ENCODE results near the gene SEPTIN2.
"Not testable (repeated sequence)": the region's sequence is repeated elsewhere in the genome, so short reads cannot be mapped to it uniquely, and the experiment has no call there.

SEPTIN2 gene

DNA sequence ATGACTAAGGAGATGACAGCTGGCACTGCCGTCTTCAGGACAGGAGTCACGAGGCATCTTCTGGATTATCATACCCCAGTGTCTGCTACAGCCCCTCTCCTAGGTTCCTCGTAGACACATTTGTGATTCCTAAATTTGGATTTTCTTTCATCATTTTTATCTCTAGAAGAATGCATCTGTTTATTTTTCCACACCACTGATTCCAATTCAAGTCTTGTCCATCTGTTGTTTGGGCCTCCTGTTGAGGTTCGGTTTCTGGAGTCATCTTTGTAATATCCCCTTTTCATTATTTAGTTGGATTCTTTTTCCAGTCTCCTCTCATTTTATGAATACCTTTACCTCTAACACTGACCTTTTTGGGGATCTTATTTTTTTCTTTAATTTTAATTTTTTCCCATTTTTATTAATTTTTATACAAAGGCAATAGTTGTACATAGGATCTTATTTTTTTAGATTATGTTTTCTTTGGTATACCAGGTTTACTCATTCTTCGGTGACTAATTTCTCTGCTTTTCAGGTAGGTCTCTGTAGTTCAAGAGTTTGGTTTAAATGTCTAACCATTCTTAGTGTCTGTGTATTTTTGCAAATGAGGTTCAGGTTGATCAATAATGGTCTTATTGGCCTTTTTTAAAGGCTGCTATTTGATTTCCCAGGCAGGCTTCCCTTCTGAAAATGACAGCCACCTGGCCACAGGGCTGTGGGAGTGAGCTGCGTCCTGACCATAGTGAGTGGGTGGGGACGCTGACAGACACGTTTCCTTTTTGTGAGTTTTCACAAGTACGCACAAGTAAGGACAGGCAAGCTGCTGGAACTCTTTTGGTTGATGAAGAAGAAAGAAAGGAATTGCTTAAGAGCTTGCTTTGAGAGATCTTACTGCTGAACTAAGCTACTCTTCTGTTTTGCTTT, 74.8 kb downstream of the SEPTIN2 start:
- no peak for DNase-seq

DNA sequence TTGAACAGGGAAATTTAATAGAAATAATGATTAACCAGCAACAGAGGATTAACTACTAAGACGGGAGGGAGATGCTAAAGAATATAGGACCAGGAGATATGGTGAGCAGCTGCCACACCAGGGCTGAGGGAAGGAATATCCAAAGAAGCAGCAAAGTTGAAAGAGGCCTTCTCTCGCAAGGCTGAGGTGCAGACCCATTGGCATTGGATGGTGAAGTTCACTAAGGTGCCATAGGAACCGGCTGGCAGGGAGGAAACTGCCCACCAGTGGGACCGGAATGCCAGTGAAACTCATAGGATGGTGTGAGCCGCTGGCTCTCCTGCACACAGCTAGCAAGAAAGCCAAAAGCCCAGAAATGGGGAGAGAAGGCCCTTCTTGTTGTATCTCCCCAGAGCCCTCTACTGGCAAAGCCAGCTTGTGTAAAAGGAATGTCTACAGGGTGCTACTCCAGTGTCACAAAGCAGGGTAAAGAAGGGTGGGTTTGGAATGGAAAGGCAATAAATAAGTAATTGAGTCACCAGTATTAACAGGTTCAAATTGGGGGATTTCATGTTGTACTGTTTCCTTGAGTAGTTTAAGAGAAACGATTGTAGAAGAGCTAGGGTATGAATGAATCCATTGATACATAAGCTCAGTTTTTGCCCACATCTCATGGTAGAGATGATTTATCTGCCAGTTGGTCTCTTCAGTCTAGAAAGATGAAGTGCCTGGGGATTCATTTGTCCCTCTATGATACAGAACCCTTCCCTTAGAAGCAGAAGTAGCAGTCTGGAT, 76.4 kb downstream of the SEPTIN2 start:
- DNase-seq: no peak

DNA sequence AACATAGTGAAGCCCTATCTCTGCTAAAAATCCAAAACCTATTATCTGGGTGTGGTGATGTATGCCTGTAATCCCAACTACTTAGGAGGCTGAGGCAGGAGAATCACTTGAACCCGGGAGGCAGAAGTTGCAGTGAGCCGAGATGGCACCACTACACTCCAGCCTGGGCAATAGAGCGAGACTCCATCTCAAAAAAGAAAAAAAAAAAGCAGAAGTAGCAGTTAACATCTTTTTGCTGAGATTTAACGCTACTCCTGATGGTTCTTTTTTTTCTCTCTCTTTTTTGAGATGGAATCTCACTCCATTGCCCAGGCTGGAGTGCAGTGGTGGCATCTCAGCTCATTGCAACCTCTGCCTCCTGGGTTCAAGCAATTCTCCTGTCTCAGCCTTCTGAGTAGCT, 77.0 kb downstream of the SEPTIN2 start:
- DNase-seq: not testable (repeated sequence)

DNA sequence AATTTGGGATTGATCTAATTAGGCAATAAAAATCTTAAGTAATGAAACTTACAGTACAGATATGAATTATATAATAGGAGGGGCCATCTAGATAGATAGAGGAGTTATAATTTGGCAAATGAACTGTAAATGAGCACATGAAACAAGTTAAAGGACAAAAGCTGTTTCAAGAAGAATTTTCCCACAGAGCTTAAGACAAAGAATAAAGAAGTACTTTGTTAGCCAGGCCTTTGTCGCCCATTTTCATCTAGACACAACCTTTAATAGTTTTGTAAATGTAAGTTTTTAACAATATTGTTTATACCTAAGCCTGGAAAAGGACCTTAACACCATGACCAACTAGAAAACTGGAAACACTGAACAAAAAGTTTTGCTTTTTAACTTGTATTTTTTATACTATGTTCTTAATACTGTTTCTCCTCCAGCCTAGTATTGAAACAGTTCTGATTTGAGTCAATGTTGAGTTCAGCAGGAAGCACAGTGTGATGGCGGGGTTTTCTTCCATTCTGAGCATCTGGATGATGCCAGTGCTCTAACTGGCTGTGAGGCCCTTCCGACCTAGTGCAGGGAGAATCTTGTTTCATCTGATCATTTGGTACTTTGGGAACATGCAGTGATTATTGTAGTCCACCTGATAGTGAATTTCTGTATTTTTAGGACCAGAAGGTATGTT, 77.9 kb downstream of the SEPTIN2 start:
- no peak for DNase-seq

DNA sequence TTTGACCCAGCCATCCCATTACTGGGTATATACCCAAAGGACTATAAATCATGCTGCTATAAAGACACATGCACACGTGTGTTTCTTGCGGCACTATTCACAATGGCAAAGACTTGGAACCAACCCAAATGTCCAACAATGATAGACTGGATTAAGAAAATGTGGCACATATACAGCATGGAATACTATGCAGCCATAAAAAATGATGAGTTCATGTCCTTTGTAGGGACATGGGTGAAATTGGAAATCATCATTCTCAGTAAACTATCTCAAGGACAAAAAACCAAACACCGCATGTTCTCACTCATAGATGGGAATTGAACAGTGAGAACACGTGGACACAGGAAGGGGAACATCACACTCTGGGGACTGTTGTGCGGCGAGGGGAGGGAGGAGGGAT, 81.1 kb downstream of the SEPTIN2 start:
- not testable (repeated sequence) for DNase-seq

DNA sequence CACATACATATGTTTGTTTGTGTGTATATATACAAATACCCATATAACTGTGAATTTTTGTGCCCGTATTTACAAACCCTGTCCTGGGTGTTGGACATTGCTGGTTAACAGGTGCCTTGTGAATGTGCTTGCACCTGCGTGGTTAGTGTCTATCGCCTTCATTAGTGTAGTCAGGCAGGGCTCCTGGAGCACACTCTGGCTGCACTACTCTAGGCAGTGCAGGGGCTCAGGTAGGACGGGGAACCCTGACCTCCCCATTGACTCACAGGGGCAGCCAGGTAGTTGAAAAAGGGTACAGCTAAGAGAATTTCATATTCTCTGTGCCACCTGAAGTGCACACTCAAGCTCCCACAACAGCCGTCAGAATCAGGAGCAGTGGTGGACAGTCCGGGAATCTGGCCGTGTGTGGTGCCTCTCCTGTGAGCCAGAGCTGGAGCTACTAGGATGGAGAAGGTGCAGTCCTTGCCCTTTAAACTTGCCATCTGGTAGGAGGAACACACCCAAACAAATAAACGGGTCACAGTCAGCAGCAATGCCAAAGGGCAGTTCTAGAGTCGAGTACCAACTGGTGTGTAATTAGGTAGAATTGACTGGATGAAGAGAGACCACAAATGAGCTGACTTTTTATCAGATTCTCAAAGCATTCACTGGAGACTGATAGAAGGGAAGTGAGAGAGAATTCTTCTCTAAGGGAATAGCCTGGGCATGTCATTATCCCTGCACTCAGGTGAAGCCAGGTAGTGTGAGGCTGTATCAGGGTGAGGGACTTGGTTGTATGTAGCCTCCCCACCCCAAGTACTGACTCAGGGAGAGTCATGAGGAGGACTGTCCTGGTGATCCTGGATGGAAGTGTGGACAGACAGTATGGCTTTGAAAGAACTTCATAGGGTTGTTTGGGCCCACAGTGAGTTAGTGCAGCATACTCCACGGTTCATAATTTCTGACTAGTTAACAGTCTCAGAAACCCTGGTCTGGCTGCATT, 84.5 kb downstream of the SEPTIN2 start:
- no peak for DNase-seq

Data from NCI-H1417 treated with DMSO at 0.1 percent for 48 hours (cell line).